Lung microvascular endothelial cell (primary cell): ENCODE data around the gene RPL29. TPM values are rescaled to one million over a fixed set of nuclear protein-coding genes. Genes with fewer than 3 reads are reported as not detected.

Experiments
- DNase-seq, 2 donors: peaks; one replicate each; pipeline versions ENCODE4 v3.0.0 to v3.0.0-alpha.2; 2010; ENCODE audit warnings: low read depth in 2 of 2
- total RNA-seq: library from RNA; depleted of rRNA; stranded (reverse); fragments of >200 nt; gene quantifications from 2 replicates; pipeline ENCODE4 v1.2.1, GENCODE V29; 2014

Gene RPL29
- total RNA-seq, 1 donor from 2014 or later = 760 TPM

GRCh38 chr3:51947215-51947900, 48.3 kb downstream of the RPL29 start:
- no peak for DNase-seq

GRCh38 chr3:51946796-51947195, 48.9 kb downstream of the RPL29 start:
- DNase-seq = no peak

- DNase-seq = no peak
Measured at GRCh38 chr3:51945926-51946705, 49.6 kb downstream of the RPL29 start.

- no peak for DNase-seq
Measured at GRCh38 chr3:51945031-51945840, 50.5 kb downstream of the RPL29 start.

GRCh38 chr3:51944451-51945021, 51.2 kb downstream of the RPL29 start:
- no peak for DNase-seq

Other genes starting within 250 kb of the RPL29 start
- gene IQCF6, start 216.7 kb downstream of the RPL29 start, total RNA-seq = not detected in 2 replicates
- not detected in 2 replicates for gene IQCF2, start 134.3 kb downstream of the RPL29 start, total RNA-seq
- gene IQCF5, start 120.3 kb downstream of the RPL29 start, total RNA-seq = not detected in 2 replicates
- gene IQCF1, start 92.5 kb downstream of the RPL29 start, total RNA-seq = not detected in 2 replicates
- 11.1 and 18.5 TPM in 2 replicates for gene RRP9, start 54.0 kb downstream of the RPL29 start, total RNA-seq
- gene PARP3, start 53.5 kb downstream of the RPL29 start, total RNA-seq = 4.6 and 7.4 TPM in 2 replicates
- not detected in 2 replicates for gene GPR62, start 40.5 kb downstream of the RPL29 start, total RNA-seq
- 15.0 and 19.2 TPM in 2 replicates for gene PCBP4, start 28.4 kb downstream of the RPL29 start, total RNA-seq
- gene ABHD14B, start 21.8 kb downstream of the RPL29 start, total RNA-seq = 10.0 and 16.7 TPM in 2 replicates
- 3.1 and 3.4 TPM in 2 replicates for gene ABHD14A, start 20.8 kb downstream of the RPL29 start, total RNA-seq
- 10.7 and 22.2 TPM in 2 replicates for gene ACY1, start 12.4 kb downstream of the RPL29 start, total RNA-seq
- gene DUSP7, start 60.7 kb upstream of the RPL29 start, total RNA-seq = 5.4 and 6.2 TPM in 2 replicates
- 4.0 and 8.7 TPM in 2 replicates for gene POC1A, start 158.5 kb upstream of the RPL29 start, total RNA-seq
- 28.4 and 35.5 TPM in 2 replicates for gene ALAS1, start 202.3 kb upstream of the RPL29 start, total RNA-seq
- not detected in 2 replicates for gene TLR9, start 229.8 kb upstream of the RPL29 start, total RNA-seq
- 74.6 and 102 TPM in 2 replicates for gene TWF2, start 243.3 kb upstream of the RPL29 start, total RNA-seq
- 10.9 and 14.3 TPM in 2 replicates for gene PPM1M, start 249.9 kb upstream of the RPL29 start, total RNA-seq